MM.1S (cell line): ENCODE results near the gene RPS6KC1.

ENCODE experiments used
- DNase-seq: peaks from one replicate; pipeline ENCODE4 v3.0.0-alpha.2; 2015
- H2AFZ ChIP-seq: fragments of 300-600 bp; sonication (generic); 2 replicates; pipeline ENCODE4 v1.6.0; 2016; ENCODE audit warnings: antibody characterized with exemption, low read length
- H3F3A ChIP-seq: fragments of 300-600 bp; sonication (generic); 2 replicates; pipeline ENCODE4 v1.6.1; 2016; ENCODE audit warnings: mild to moderate bottlenecking, antibody characterized with exemption, low read length, moderate library complexity, mixed read lengths; ENCODE audit not compliant: insufficient read depth
- H3K27ac ChIP-seq: fragments of 300-600 bp; sonication (generic); 2 replicates; pipeline ENCODE4 v1.5.1; 2016; ENCODE audit warnings: mild to moderate bottlenecking, low read length
- H3K27me3 ChIP-seq: fragments of 300-600 bp; sonication (generic); replicated peaks from 2 replicates; pipeline ENCODE4 v1.6.0; 2016; ENCODE audit warnings: low read length; ENCODE audit not compliant: insufficient read depth
- H3K36me3 ChIP-seq: fragments of 300-600 bp; sonication (generic); replicated peaks from 2 replicates; pipeline ENCODE4 v1.6.1; 2016; ENCODE audit warnings: mild to moderate bottlenecking, low read length, mixed read lengths; ENCODE audit not compliant: insufficient read depth
- H3K4me1 ChIP-seq: fragments of 300-600 bp; sonication (generic); 2 replicates; pipeline ENCODE4 v1.6.1; 2016; ENCODE audit warnings: low read length, mixed read lengths
- H3K4me2 ChIP-seq: fragments of 300-600 bp; sonication (generic); 2 replicates; pipeline ENCODE4 v1.6.0; 2016; ENCODE audit warnings: low read depth, low read length
- H3K4me3 ChIP-seq: fragments of 300-600 bp; sonication (generic); 2 replicates; pipeline ENCODE4 v1.5.1; 2016; ENCODE audit warnings: low read length, mixed read lengths
- H3K79me2 ChIP-seq: fragments of 300-600 bp; sonication (generic); 2 replicates; pipeline ENCODE4 v1.6.1; 2016; ENCODE audit warnings: mixed run types, low read length, mixed read lengths
- H3K9ac ChIP-seq: fragments of 300-600 bp; sonication (generic); 2 replicates; pipeline ENCODE4 v1.6.1; 2016; ENCODE audit warnings: low read length, mixed read lengths
- H3K9me2 ChIP-seq: fragments of 300-600 bp; sonication (generic); replicated peaks from 2 replicates; pipeline ENCODE4 v1.6.1; 2016; ENCODE audit warnings: mild to moderate bottlenecking, low read length, mixed read lengths; ENCODE audit not compliant: insufficient read depth
- H3K9me3 ChIP-seq: fragments of 300-600 bp; sonication (generic); replicated peaks from 2 replicates; pipeline ENCODE4 v1.6.1; 2016; ENCODE audit warnings: mild to moderate bottlenecking, low read length, mixed read lengths; ENCODE audit not compliant: insufficient read depth
- H4K20me1 ChIP-seq: fragments of 300-600 bp; sonication (generic); 2 replicates; pipeline ENCODE4 v1.6.1; 2016; ENCODE audit warnings: mild to moderate bottlenecking, low read length, moderate library complexity, mixed read lengths; ENCODE audit not compliant: insufficient read depth
- EZH2 ChIP-seq: fragments of 300-600 bp; sonication (generic); optimal IDR thresholded peaks from 2 replicates; pipeline ENCODE3; 2017; ENCODE audit warnings: low read depth, mild to moderate bottlenecking, antibody characterized with exemption, low read length, mixed read lengths
- EZH2phosphoT487 ChIP-seq: fragments of 300-600 bp; sonication (generic); IDR thresholded peaks from 2 replicates; pipeline ENCODE4 v1.6.1; 2018; ENCODE audit warnings: antibody characterized with exemption, low read length
- TF ChIP-seq, protein P1 (sequence below): fragments of 300-600 bp; sonication (generic); IDR thresholded peaks from 2 replicates; pipeline ENCODE4 v1.5.1; 2016; ENCODE audit warnings: antibody characterized with exemption, low read length, mixed read lengths

Gene RPS6KC1

DNA sequence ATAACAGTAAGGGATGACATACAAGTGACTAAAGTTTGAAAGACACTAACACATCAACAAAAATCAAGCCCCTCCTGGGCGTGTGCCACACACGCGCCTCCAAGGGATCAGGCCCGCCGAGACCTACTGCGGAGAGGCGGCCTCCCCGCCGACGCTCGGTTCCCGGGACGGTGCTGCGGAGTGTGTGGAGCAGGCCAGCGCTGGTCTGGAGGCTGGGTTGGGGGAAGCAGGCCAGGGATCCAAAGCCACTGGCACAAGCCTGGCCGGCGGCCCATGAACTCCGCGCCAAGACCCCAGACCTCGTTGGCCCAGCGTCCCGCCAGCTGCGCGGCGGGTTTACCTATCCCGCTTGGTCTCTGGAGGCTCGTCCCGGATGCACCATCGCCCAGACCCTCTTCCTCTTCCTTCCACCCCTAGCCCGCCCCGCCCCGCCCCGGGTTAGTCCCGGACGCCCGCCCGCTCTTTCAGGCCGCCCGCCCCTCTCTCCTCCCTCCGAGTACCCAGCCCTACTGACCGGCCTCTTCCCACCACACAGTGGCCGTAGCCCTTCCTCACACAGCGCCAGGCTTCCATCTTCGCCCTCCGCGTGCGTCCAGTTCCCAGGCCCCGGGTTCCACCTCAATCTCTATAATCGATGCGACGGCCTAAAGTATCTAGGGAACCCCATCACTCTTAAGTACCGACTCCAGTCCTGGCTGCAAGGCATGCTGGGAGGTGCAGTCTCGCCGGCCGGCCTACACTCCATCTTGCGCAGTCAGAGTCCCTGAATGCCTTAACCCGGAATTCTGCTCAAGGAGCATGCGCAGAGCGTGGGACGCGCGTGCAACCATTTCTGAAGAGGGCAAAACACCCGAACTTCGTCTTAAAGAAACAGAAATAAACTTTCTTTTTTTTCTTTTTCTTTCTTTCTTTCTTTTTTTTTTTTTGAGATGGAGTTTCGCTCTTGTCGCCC is 35.7 kb upstream of the RPS6KC1 start, which contains the start of gene ANGEL2:
Gene ANGEL2 (minus strand): TSS at position 769 of the 952 bp plus-strand sequence. CDS start 196 bp downstream, at position 573.
- no peaks in the 10 kb centered on the region for H3K9me2 ChIP-seq
- peak within 1 kb of the TSS; percentile 67; the same call in 1 of the 2 replicates for H3K27ac ChIP-seq
- peak; percentile 99 for DNase-seq
- no peak for TF ChIP-seq EZH2phosphoT487
- TF ChIP-seq EZH2: no peak
- TF ChIP-seq, protein P1, sequence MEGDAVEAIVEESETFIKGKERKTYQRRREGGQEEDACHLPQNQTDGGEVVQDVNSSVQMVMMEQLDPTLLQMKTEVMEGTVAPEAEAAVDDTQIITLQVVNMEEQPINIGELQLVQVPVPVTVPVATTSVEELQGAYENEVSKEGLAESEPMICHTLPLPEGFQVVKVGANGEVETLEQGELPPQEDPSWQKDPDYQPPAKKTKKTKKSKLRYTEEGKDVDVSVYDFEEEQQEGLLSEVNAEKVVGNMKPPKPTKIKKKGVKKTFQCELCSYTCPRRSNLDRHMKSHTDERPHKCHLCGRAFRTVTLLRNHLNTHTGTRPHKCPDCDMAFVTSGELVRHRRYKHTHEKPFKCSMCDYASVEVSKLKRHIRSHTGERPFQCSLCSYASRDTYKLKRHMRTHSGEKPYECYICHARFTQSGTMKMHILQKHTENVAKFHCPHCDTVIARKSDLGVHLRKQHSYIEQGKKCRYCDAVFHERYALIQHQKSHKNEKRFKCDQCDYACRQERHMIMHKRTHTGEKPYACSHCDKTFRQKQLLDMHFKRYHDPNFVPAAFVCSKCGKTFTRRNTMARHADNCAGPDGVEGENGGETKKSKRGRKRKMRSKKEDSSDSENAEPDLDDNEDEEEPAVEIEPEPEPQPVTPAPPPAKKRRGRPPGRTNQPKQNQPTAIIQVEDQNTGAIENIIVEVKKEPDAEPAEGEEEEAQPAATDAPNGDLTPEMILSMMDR: no peak
- no peaks in the 10 kb centered on the region for H4K20me1 ChIP-seq
- H3K9ac ChIP-seq: peak within 1 kb of the TSS; percentile 74
- H3K36me3 ChIP-seq: no peaks in the 10 kb centered on the region
- peak within 1 kb of the TSS; percentile 46 for H3K4me2 ChIP-seq
- peaks cover 3% of the 10 kb centered on the region; the same call in 1 of the 2 replicates for H3K4me1 ChIP-seq
- H3K79me2 ChIP-seq: peaks cover 45% of the 10 kb centered on the region
- H3K27me3 ChIP-seq: no peaks in the 10 kb centered on the region
- H3K9me3 ChIP-seq: no peaks in the 10 kb centered on the region
- peaks cover 3% of the 10 kb centered on the region; the same call in 1 of the 2 replicates for H3F3A ChIP-seq
- H2AFZ ChIP-seq: peak within 1 kb of the TSS; percentile 80
- peak within 1 kb of the TSS; percentile 80 for H3K4me3 ChIP-seq

DNA sequence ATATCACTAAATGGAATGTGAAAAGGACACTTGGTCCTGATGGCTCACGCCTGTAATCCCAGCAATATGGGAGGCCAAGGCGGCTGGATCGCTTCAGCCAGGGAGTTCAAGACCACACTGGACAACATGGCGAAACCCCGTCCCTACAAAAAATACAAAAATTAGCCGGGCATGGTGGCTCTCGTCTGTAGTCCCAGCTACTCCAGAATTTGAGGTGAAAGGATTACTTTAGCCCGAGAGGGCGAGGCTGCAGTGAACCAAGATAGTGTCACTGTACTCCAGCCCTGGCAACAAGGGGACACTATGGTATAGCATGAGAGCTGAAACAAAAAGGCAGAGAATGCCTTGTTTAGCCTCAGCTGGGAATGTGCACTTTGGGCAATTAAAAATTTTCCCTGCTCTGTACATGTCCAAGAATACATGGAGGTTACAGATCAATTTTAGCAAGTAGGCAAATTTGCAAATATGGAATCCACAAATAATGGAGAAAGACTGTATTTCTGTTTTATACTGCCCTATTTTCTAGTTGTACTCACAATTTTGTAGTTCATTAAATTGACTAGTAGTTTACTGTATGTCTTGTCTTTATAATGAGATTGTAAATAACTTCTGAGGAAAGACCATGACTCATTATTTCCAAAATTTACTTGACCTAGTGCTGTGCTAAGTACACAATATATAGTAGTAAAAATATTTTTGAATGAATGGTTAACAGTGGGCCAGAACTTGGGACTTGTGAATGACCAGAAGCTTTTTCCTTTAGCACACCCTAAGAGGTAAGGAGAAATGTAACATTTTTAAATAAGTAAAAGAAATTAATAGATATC is 33.4 kb upstream of the RPS6KC1 start:
- Histone ChIP-seq H3K4me1 (peaks cover 3% of the 10 kb centered on the region; the same call in 1 of the 2 replicates), H3K27ac (no peak overlapping the region), H2AFZ (no peak overlapping the region), H3K79me2 (peaks cover 25% of the 10 kb centered on the region), H3K9me2 (no peaks in the 10 kb centered on the region), H3K36me3 (no peaks in the 10 kb centered on the region), H3K27me3 (no peaks in the 10 kb centered on the region), H3F3A (peaks cover 3% of the 10 kb centered on the region; the same call in 1 of the 2 replicates), H3K9ac (no peak overlapping the region), H4K20me1 (no peaks in the 10 kb centered on the region), H3K4me2 (no peak overlapping the region), H3K4me3 (no peak overlapping the region), H3K9me3 (0 out of 2 replicates have a peak, but pooled peaks cover 3% of the 10 kb centered on the region)
- TF ChIP-seq EZH2phosphoT487: no peak
- no peak for TF ChIP-seq EZH2
- TF ChIP-seq, protein P1: no peak
- no peak for DNase-seq

DNA sequence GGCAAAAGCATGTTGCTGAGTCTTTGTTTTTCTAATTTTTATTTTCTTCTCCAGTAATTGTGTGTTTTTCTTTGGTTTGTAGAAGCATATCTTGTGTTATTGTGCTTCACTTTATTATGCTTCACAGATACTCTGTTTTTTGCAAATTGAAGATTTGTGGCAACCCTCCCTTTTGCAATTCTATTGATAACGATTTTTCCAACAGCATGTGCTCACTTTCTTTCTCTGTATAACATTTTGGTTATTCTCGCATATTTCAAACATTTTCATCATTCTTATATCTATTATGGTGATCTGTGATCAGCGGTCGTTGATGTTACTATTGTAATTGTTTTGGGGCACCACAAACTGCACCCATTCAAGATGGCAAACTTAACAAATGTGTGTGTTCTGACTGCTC is 31.6 kb upstream of the RPS6KC1 start:
- H3K4me1 ChIP-seq: peaks cover 2% of the 10 kb centered on the region; the same call in 1 of the 2 replicates
- no peak overlapping the region for H3K4me3 ChIP-seq
- peaks cover 3% of the 10 kb centered on the region; the same call in 1 of the 2 replicates for H3F3A ChIP-seq
- no peak overlapping the region for H3K4me2 ChIP-seq
- peaks cover 7% of the 10 kb centered on the region for H3K79me2 ChIP-seq
- H4K20me1 ChIP-seq: no peaks in the 10 kb centered on the region
- TF ChIP-seq EZH2 (no peak), EZH2phosphoT487 (no peak)
- TF ChIP-seq, protein P1: no peak
- H2AFZ ChIP-seq: no peak overlapping the region
- H3K9me3 ChIP-seq: 0 out of 2 replicates have a peak, but pooled peaks cover 3% of the 10 kb centered on the region
- H3K36me3 ChIP-seq: no peaks in the 10 kb centered on the region
- no peak overlapping the region for H3K9ac ChIP-seq
- DNase-seq: no peak
- no peak overlapping the region for H3K27ac ChIP-seq
- no peaks in the 10 kb centered on the region for H3K9me2 ChIP-seq
- no peaks in the 10 kb centered on the region for H3K27me3 ChIP-seq
